HG03575 (cell line): Measurements from ENCODE around the gene SMIM5.

Experiments
- ATAC-seq: cut with Tn5 transposase; IDR thresholded peaks from one replicate; pipeline ENCODE4 v1.9.1; 2021; ENCODE audit not compliant: unreplicated experiment, insufficient number of reproducible peaks, low FRiP score; ENCODE audit errors: extremely low read depth

The SMIM5 gene

DNA sequence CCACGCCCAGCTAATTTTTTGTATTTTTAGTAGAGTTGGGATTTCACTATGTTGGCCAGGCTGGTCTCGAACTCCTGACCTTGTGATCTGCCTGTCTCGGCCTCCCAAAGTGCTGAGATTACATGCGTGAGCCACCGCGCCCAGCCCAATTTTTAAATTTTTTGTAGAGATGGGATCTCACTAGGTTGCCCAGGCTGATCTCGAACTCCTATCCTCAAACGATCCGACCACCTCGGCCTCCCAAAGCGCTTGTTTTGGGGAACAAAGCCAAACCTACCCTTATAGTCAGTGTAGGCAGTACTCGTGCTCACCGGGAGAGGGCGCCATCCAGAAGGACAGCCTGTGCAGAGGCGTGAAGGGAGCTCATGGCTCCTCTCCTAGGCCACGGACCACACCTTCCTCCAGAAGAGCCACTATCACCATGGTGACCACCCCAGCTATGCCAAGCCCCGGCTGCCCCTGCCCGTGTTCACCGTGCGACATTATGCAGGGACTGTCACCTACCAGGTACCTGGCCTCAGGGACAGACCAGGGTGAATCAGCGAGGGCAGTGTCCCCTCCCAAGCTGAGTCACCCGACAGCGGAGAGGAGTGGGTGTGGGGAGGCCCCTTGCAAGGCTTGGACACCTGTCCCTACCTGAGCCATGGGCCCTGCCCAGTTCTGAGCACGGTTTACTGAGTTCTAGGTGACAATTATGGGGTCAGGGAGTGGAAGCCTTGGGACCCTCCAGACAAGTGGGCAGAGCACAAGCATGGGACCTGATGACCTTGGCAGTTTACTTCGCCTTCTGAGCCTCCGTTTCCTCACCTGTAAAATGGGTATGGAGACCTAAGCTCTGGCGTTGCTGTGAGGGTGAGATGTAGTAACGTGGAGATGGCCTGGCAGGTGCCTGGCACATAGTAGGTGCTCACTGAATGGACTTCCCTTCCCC is 31.9 kb upstream of the SMIM5 start:
- no peak for ATAC-seq

DNA sequence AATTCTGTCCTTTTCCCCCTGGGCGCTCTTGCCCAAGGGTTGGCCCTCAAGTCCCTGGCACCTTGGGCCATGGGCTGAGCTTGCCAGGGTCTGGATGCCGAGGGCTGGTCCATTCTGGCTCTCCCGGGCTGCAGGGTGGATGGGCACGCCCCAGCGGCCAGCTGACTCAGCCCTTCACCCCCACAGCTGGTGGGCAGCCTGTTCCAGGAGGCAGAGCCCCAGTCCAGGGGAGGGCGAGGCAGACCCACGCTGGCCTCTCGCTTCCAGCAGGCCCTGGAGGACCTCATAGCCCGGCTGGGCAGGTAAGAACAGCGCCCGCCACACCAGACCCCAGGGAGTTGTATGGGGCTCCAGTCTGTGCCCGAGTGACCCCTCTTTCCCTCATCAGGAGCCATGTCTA is 30.6 kb upstream of the SMIM5 start:
- ATAC-seq = no peak

DNA sequence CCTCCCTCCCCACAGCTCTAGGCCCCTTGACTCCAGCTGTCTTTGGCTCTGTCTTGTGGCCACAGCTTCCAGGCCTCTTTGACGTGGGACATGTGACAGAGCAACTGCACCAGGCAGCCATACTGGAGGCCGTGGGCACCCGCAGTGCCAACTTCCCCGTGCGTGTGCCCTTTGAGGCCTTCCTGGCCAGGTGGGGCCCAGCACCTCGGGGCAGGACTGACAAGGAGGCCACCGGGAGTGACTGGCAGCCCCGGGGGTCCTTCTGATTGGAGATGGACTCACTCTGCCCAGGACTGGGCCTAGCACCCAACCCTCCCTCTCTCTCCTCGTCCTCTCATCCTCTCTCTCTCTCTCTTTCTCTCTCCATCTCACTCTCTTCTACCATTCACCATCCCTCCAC is 30.1 kb upstream of the SMIM5 start:
- ATAC-seq = no peak

DNA sequence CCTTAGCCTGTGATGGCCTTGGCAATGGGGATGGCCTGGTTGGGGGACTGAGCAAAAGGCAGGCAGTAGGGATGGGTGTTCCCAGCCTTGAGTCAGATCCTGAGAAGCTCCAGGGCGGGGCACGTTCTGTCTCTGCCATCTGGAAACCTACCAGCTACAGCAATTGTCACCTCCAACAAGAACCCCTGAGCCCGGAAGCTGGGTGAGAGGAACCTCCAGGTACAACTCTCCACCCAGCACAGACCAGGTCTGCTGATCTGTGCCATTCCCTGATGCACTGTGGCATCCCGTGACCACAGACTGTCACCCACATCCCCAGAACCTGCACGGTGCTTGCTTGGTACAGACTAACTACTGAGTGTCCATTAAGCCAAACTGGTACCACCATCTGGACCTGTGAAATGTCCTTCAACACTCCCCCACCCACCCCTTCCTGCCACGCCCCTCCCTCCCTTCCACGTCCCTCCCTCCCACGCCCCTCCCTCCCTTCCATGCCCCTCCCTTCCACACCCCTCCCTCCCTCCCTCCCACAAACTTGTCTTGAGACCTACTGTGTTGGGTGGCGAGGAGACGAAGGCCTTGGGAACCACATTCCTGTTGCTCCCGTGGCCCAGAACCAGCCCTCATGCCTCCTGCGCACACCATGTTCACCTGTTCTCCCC is 29.1 kb upstream of the SMIM5 start:
- no peak for ATAC-seq

DNA sequence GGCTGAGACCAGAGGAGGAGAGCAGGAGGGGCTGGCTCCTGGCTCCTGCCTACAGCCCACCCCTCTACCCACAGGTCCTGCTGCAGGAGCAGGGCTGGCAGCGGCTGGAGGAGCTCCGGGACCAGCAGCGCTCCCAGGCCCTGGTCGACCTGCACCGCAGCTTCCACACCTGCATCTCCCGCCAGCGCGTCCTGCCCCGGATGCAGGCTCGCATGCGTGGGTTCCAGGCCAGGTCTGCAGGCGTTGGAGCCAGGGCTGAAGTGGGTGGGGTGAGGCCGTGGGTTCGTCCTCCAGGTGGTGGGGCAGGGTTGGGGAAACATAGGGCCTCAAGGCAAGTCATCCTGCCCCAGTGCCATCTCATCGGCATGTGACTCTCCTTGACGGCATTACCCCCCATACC is 27.4 kb upstream of the SMIM5 start:
- ATAC-seq = no peak

DNA sequence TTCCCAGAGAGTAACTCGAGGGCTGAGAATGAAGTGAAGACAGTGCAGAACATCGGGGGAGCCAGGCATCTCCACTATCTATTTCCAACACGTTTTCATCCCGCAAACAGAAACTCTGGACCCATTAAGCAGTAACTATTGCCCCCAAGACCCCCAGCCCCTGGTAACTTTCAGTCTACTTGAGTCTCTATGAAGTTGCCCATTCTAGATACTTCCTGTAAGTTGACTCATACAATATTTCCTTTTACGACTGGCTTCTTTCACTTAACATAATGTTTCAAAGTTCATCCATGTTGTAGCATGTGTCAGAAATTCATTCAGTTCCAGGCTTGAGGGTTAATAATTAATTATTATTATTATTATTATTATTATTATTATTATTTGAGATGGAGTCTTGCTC is 26.1 kb upstream of the SMIM5 start:
- ATAC-seq = no peak

DNA sequence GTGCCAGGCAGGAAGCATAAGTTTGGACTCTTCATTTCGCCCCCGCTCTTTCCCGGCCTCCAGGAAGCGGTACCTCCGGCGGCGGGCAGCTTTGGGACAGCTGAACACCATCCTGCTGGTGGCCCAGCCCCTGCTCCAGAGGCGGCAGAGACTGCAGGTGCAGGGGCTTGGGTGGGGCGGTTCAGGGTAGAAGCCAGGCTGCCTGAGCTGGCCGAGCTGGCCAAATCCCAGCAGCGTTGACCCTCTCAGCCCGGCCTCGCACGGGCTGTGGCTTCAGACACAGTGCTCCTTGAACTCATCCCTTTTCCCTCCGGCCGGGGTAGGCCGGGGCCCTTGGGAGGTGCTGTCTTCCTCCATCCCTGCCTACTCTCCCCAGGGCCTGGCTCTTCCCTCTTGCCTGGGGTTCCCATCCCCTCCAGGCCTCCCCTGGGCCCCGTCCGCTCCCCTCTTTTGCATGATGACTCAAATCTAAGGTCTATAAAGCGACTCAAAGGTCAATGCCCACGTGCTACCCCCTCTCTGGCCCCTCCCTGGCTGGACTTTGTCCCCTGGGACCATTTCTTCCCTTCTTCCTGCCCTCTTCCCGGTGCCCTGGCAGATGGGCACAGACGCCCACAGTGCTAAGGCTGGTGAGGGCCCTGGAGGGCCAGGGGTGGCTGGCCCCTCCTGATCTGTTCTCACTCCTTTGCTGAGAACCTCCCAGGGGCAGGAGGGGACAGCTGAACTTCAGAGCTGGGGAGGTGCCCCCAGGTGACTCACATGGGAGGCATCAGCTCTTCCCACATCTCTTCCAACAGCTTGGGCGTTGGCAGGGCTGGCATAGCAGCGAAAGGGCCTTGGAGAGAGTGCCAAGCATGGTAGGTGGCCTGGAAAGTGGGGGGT is 22.9 kb upstream of the SMIM5 start:
- ATAC-seq = no peak

DNA sequence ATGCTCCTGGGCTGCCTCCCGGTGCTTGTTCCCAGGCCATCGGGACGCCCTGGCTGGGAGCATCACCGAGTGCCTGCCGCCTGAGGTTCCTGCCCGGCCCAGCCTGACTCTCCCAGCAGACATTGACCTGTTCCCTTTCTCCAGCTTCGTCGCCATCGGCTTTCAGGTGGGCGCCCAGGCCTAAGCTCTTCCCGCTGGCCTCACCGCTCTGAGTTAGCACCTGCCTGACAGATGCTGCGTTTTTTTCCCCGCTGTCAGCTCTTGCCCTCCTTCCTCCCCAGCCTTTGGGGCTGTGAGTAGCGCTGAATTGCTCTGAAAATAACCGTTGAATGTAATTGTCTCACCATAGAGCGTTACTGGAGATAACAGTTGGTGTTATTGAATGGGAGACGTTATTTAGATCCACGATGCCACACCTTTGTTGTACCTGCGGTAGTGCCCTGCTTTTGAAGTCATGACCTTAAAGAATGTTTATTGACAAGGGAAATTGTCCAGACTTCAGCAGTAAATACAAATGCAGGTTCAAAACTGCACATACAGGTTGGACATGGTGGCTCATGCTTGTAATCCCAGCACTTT is 21.3 kb upstream of the SMIM5 start:
- ATAC-seq = no peak

DNA sequence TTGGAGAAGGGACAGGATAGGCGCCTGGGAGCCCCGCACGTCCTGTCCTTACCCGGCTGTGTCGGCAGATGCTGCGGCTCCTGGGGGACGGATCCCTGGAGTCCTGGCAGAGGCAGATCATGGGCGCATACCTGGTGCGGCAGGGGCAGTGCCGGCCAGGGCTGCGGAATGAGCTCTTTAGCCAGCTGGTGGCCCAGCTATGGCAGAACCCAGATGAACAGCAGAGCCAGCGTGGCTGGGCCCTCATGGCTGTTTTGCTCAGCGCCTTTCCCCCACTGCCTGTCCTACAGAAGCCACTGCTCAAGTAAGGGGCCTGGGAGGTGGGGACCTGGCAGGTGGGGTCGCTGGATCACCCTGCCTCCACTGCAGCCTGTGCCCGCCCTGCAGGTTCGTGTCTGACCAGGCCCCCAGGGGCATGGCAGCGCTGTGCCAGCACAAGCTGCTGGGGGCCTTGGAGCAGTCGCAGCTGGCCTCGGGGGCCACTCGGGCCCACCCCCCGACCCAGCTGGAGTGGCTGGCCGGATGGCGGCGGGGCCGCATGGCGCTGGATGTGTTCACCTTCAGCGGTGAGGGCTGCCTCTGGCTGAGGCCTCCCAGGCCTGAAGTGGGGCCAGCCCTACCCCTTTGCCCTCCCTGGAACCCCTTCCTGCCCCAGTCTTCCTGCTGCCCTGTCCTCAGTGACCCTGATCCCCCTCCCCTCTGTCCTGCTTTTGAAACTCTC is 20.2 kb upstream of the SMIM5 start:
- ATAC-seq = no peak

DNA sequence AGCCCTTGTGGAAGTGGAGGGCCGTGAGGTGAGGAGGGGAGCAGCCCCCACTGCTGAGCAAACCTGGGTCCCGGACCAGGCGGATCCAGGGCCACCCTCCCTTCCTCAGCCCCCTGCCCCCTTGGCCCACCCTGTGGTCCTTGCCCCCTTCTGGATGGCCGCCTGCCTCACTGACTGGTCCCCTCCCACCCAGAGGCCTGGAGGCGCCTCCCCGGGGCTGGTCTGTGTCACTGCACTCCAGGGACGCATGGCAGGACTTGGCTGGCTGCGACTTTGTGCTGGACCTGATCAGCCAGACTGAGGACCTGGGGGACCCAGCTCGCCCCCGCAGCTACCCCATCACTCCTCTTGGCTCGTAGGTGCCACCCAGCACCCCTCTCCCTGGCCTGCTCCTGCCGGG is 19.2 kb upstream of the SMIM5 start:
- ATAC-seq = no peak

DNA sequence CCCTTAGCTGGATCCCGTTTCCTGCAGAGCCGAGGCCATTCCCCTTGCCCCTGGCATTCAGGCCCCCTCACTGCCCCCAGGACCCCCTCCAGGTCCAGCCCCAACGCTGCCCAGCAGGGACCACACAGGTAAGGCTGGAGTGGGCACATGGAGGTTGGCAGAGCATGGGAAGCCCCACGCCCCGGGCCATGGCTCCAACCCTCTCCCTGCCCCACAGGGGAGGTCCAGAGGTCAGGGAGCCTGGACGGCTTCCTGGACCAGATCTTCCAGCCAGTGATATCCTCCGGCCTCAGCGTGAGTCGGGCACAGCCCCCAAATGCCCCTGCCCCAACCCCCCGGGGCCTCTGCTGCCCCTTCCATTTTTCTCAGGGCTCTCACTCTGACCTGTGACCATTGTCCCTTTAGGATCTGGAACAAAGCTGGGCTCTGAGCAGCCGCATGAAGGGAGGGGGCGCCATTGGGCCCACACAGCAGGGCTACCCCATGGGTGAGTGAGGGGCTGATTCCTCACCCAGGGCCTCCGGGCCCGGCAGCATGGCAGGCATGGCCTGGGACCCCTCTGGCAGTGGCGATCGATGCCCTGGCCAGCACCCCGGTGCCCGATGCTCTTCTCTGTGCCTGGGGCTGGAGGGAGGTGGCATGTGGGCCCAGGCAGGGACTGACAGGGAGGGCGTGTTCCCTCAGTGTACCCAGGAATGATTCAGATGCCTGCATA is 18.5 kb upstream of the SMIM5 start:
- ATAC-seq = no peak

DNA sequence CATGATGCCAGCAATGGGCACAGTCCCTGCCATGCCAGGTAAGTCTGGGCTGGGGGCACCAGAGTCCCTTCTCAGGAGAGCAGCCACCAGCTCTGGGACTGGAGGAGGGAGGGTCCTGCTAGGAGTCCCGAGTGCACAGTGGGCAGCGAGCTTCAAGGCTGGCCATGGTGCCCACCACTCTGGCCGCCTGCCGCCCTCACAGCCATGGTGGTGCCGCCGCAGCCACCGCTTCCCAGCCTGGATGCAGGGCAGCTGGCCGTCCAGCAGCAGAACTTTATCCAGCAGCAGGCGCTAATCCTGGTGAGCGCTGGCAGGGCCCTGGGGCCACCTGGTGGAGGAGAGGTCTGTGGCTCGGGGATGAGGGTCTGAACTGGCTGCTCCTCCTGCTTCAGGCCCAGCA is 17.9 kb upstream of the SMIM5 start:
- ATAC-seq = no peak

DNA sequence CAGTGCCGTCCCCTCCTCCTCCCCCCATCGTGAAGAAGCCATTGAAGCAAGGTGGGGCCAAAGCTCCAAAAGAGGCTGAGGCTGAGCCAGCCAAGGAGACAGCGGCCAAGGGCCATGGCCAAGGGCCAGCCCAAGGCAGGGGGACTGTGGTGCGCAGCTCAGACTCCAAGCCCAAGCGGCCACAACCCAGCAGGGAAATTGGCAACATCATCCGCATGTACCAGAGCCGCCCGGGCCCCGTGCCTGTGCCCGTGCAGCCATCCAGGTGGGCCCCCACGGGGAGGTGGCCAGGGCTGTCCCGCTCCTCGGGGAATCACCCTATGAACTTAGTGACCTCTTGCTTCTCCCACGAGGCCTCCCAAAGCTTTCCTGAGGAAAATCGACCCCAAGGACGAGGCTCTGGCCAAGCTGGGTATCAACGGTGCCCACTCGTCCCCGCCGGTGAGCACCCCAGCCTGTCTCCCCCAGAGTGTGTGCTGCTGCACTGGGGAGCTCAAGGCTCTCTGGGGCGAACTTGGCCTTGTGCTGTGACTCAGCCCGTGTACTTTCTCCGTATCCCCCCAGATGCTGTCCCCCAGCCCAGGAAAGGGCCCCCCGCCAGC is 16.6 kb upstream of the SMIM5 start:
- no peak for ATAC-seq

DNA sequence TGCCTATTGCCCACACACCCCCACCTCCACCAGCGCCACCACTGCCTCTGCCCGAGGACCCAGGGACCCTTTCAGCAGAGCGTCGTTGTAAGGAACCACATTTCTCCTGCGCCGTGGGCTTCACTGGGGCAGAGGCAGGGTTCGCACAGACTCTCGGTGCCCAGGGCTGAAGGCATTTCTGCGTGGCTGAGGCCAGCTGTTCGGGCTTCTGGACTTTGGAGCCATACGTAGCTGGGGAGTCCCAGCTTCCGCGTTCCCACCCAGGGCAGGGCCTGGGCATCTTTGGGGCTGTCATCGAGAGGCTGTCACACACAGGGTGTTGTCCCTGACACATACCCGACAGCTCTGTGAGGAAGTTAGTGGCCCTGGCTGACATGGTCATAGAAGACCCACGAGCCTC is 16.0 kb upstream of the SMIM5 start:
- ATAC-seq = no peak

DNA sequence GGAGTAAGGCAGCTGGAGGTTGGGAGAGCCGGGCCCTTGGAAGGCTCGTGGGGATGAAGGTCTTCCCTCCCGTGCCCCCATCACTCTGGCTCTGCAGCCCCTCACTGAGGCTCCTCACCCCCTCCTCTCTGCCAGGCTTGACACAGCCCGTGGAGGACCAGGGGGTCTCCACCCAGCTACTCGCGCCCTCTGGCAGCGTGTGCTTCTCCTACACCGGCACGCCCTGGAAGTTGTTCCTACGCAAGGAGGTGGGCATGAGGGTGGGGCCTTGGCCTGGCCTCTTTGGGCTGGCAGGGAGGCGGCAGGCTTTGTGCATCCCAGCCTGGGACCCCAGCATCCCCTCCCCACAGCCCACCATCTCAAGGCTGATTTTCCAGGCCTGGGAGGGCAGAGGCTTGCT is 15.6 kb upstream of the SMIM5 start:
- ATAC-seq = no peak

DNA sequence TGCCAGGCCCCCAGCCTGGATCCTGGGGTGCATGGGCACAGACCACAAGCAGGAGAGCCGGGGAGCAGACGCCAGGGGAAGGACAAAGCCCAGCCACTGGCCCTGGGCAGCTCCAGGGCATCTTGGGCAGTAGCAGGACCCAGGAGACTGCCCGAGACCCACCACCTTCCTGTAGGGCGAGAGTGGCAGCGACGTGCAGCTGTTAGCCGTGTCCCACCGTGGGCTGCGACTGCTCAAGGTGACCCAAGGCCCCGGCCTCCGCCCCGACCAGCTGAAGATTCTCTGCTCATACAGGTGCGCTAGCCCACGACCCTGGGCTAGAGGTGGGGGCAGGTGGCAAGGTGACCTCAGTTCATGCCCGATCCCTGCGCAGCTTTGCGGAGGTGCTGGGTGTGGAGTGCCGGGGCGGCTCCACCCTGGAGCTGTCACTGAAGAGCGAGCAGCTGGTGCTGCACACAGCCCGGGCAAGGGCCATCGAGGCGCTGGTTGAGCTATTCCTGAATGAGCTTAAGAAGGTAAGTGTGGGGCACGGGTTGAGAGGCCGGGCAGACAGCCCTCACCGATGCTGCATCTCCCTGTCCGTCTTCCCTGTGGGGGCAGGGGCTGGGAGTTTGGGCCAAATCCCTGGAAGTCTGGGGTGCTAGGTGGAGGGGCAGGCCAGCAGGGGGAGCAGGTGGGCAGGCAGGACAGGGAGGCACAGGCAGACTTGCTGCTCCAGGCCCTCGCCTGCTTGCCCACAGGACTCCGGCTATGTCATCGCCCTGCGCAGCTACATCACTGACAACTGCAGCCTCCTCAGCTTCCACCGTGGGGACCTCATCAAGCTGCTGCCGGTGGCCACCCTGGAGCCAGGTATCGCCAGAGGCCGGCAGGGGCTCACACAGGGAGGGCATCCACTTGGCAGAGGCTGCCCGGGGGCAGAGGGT is 13.5 kb upstream of the SMIM5 start:
- no peak for ATAC-seq

DNA sequence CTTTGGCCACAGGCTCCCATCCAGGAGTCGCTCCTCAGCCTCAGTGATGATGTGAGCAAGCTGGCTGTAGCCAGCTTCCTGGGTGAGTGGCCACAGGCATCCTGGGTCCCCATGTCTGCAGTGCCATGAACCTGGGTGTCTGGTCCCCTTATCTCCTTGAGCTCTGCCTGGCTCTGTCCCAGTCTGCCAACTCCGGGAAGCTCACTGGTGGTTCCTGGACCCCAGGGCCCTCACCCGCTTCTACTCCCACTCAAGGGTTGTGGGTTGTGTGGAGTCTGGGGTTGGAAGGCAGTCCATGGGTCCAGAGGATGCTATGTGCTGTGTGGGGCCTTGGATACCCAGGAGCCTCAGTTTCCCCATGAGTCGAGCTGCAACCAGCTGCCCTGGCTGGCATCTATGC is 11.7 kb upstream of the SMIM5 start:
- ATAC-seq = no peak
